HG02642 (cell line): ENCODE measurements around the gene DNAH17.

ENCODE experiments used
- ATAC-seq: cut with Tn5 transposase; IDR thresholded peaks from one replicate; pipeline ENCODE4 v1.9.1; 2021; ENCODE audit warnings: mild to moderate bottlenecking; ENCODE audit not compliant: unreplicated experiment, poor library complexity

DNAH17 gene

DNA sequence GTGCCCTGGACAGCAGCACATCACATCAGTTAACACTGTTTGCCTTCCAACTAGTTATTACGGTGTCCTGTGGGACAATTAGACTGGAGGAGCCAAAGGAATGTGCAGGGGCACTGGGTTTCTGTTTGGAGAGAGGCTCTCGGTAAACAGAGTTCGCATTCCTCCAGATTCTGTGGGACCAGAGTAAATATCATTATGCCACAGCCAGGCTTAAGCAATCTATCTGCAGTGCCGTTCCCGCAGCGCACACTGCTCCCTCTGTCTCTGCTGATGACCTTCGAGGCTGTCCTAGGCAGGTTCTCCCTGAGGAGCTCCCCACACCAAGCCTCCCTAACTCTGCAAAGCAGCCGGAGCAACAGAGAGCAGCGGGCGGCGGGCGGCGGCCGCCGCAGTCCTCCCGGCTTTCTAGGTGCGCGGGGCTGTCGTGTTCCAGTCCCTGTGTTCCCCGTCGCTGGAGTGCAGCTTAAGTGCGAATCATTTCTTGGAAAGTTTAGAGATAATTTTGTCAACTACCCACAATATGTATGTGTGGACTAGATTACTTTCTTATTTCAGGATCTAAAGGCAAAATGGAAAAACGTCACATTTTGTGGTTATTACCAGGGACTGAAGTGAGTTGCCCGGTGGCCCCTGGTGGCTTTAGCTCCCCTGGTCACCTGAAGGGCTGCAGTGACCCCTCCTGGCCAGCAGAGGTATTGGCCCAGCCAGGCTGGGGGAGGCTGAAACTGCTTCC lies 155.5 kb downstream of the DNAH17 start:
- no peak for ATAC-seq

- ATAC-seq, result no peak
Measured at GRCh38 chr17:78421084-78421533, 156.1 kb downstream of the DNAH17 start.

DNA sequence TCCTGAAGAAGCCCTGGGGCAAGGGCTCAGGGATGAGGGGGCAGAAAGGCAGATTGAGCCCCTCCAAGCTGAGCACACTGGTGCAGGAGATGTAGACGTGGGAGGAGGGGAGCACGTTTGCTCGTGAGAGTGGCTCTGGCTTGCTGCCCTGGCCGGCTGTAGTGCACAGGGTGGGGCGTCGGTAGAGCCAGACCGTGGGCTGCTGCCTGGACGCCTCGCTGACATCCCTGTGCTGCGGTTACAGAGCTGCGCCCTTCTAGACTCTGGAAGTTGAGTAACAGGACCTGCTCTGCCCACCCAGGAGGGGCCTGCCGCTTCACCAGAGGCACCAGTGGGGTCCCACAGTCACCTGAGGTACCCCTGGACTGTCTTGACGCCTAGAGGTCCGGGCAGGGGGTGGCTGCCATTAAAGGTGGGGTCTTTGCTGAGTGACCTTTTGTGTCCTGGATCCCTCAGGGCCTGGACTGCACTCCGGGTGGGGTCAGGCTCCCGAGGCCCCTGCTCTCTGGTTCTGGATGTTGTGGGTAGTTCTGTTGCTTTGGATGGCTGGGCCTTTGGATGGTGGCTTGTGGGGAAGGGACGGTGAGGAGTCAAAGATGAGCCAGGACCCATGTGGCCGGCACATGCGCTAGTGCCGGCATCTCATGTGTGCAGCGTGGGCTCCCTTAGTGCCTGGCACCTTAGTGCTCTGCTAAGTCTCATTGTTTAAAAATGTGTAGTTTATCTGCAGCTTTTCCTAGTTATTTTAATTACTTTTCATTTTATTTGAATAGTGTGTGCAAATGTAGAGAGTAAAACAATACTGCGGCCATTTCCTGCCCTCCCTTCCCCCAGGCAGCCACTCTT lies 157.0 kb downstream of the DNAH17 start:
- no peak for ATAC-seq

DNA sequence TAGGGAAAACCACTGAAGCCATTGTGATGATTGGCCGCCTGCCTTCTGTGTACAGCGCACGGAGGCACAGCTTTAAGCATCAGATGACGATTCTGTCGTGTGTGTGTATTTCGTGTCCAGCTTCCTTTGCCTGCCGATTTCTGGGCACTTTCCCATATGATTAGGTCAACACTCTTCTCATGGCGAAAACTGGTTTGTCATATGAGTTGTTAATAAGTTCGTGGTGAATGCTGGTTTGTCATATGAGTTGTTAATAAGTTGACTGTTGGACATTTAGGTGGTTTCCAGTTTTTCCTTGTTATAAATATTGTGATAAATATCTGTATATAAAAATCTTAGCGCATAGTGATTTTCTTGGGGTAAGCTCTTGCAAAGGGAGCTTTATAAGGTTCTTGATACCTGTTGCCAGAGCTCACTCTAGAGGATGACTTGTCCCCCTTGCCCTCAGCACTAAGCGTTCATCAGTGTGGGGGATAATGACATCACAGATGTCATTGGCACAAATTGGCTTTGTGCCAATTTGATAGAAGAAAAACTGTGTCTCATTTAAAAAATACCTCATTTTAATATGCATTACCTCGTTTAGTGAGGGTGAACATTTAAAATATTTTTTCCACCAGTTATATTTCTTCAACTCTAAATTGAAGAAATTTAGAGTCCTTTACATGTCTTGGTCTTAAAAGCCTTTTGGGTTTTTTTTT lies 158.7 kb downstream of the DNAH17 start:
- ATAC-seq, result no peak

- ATAC-seq, result no peak
Measured at GRCh38 chr17:78417531-78417909, 159.7 kb downstream of the DNAH17 start.

DNA sequence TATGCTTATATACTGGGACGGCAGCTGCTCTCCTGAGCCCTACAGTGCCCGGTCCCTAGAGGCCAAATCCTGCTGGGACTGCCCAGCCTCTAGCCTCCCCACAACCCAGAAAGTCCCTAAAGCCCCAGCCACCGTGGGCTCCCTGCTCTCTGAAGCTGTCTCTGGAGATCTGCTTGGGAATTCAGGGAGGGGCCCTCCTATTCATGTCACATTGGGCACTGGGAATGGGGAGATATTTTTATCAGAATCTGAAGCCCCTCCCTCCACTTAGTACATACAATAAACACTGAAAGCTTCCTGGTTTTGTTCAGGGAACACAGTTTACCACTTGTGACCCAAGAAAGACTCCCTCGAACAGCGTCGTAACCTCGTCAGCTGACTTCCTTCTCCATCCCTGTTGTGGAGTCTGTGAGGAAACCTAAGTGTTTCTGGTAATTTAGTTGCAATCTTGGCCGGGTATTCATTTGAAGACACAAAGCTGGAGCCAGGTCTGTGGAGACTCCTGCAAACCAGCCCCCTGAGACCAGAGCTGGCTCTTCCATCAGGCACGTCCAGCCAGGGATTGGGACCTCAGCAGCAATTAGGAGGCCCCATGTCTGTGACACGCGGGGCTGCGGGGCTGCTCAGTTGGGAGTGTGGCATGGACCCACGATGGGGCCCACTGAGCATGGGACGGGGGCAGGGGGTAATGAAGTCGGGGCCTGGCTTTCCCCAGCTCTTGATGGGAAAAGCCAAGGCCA lies 160.2 kb downstream of the DNAH17 start:
- no peak for ATAC-seq

DNA sequence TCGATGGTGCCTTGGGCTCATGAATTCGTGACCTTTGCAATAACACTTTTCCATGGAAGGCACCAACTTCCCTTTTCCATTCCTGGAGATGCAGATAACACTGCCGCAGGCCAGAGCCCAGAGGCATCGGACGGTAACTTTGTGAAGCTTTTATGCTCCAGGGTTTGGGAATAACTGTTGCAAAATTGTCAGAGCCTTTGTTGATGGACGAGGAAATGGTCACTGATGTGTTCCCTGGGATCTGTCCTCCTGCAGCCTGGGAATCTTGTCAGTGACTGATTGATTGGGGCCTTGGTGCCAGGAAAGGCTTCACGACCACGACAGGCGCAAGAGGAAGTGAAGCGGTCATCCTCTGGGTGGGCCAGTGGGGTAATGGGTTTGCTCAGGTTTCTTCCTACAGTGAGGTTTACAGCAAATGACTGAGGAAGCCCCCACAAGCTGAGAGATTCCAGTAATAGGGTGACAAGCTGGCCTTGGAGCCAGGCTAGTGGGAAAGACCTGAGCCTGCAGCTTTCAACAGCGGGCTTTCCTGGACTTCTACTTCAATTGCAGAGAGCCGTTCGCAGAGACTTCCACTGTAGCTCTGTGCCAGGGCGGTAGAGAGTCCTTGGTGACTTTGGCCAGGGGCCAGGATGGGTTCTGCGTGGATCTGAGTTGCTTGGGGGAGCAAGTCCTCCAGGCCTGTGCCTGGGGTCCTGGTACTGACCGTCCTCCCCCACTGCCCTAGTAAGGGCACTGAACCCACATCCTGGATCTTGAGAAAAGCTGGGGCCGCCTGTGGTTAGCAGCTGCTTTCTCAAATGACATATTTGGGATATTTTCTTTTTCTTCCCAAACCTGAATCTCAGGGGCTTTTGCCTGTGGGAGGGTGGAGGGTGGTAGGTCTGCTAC lies 161.1 kb downstream of the DNAH17 start:
- no peak for ATAC-seq

- ATAC-seq, result no peak
Measured at GRCh38 chr17:78414178-78415162, 162.7 kb downstream of the DNAH17 start.

- no peak for ATAC-seq
Measured at GRCh38 chr17:78412403-78412802, 164.8 kb downstream of the DNAH17 start.

- ATAC-seq, result no peak
Measured at GRCh38 chr17:78411241-78411857, 165.8 kb downstream of the DNAH17 start.

- no peak for ATAC-seq
Measured at GRCh38 chr17:78409191-78409928, 167.8 kb downstream of the DNAH17 start.

GRCh38 chr17:78408476-78409050 lies 168.6 kb downstream of the DNAH17 start:
- no peak for ATAC-seq

DNA sequence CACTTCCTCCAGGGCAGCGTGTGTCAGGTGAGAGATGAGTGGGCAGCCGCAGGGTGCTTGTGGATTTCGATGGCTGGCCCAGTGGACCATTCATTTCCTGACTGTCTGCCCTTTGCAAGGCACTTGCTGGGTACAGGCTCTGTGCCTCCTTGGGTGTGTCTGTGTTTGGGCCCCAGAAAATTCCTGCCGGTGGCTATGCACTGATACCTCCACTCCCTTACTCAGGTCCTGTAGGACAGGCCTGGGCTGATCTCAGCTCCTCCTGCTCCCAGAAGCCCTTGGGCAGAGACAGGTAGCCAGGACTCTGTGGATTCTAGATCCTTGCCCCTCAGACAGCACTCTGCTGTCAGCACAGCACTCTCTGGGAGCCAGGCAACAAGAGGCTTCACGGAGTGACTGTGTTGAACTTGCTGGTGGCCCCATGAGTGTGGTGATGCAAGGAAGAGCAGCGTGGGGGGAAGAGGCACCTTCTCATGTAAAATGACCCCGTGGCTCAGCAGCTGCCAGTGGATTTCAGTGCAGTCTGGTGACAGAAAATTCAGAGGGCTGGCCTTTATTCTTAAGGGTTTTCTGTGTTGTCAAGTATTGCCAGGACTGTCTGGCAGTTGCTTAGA lies 169.7 kb downstream of the DNAH17 start:
- no peak for ATAC-seq

DNA sequence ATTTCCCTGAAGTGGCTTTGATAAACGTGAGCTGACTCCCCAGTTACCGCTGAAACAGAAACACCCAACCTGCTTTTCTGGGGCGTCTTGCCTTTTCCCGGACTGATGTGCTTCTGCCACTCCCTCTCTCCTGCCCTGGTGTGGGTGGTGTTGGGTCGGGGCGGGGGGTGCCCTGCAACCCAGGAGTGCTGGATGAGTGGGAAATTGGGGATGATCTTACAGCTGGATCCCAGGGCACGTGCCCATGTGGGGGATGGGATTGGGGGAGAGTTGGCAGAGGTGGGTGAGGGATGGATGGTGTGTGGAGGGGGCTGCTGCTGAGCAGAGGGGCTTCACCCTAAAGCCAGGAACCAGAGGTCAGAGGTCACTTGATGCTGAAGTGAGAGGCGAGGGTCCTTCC lies 170.3 kb downstream of the DNAH17 start:
- ATAC-seq, result no peak

GRCh38 chr17:78406396-78406795 lies 170.8 kb downstream of the DNAH17 start:
- no peak for ATAC-seq

DNA sequence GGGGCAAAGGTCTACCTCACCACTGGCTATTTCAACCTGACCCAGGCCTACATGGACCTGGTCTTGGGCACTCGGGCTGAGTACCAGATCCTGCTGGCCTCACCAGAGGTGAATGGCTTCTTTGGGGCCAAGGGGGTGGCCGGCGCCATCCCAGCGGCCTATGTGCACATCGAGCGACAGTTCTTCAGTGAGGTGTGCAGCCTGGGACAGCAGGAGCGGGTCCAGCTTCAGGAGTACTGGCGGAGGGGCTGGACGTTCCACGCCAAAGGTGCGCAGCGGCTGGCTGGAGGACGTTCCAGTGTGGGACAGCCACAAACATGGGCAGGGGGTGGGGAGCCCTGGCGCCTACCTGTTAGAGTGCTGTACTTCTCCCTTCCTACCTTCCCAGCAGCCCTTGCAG lies 173.4 kb downstream of the DNAH17 start:
- no peak for ATAC-seq
